HG03045 (cell line): Measurements from ENCODE around the gene FLT4.
"Not testable (repeated sequence)": the region's sequence is repeated elsewhere in the genome, so short reads cannot be mapped to it uniquely, and the experiment has no call there.

ENCODE experiments used
- ATAC-seq: cut with Tn5 transposase; IDR thresholded peaks from one replicate; pipeline ENCODE4 v1.9.1; 2021; ENCODE audit warnings: mild to moderate bottlenecking, moderate library complexity; ENCODE audit not compliant: unreplicated experiment

Gene FLT4

GRCh38 chr5:180649297-180650039 lies at the start of gene FLT4:
FLT4 (minus strand) TSS chr5:180649600; CDS start chr5:180649545, 55 bp downstream.
- no peak for ATAC-seq

- no peak for ATAC-seq
Observed at GRCh38 chr5:180699042-180699441, 49.6 kb upstream of the FLT4 start.

- no peak for ATAC-seq
Observed at GRCh38 chr5:180696116-180696515, 46.7 kb upstream of the FLT4 start.

DNA sequence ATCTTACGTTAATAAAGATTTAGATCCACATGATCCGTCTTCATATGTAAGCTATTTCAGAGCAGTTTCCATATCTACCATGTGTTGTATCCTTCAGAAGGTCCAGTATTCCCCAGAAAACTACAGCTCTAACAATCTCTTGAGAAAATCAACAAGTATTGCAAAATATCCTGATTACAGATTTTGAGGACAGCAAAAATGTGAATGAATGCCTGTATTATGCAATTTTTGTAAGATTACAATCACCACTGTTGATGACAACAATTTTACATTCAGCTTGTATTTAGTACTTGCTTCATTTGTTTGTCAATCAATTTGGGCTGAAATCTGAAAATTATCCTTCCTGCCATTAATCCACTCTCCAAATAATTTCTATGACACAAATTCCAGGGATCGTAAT lies 43.0 kb upstream of the FLT4 start:
- ATAC-seq = no peak

DNA sequence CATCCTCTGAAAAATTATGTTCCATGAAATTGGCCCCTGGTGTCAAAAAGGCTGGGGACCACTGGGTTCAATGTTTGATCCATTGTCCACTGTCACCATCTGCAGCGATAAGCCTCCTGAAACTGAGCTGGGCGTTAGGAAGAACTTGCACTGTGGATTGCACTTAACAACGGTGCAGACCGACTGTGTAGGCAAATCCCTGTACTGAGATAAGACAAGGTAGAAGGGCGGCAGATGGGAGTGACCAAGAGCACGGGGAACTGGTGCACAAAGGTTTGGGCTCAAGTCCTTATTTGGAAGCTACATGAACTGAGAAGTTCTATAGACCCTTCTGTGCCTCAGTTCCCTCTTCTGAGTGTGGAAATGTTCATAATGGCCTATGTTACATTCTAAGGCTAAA lies 41.6 kb upstream of the FLT4 start:
- no peak for ATAC-seq

DNA sequence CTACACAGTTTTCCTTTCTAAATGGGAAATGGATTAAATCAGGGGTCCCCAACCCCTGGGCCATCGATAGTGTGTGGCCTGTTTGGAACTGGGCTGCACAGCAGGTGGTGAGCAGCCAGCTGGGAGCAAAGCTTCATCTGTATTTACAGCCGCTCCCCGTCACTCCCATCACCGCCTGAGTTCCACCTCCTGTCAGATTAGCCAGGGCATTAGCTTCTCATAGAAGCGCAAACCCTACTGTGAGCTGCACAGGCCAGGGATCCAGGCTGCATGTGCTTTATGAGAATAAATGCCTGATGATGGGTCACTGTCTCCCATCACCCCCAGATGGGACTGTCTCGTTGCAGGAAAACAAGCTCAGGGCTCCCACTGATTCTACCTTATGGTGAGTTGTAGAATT lies 41.2 kb upstream of the FLT4 start:
- no peak for ATAC-seq

- ATAC-seq = no peak
Observed at GRCh38 chr5:180689775-180690174, 40.4 kb upstream of the FLT4 start.

DNA sequence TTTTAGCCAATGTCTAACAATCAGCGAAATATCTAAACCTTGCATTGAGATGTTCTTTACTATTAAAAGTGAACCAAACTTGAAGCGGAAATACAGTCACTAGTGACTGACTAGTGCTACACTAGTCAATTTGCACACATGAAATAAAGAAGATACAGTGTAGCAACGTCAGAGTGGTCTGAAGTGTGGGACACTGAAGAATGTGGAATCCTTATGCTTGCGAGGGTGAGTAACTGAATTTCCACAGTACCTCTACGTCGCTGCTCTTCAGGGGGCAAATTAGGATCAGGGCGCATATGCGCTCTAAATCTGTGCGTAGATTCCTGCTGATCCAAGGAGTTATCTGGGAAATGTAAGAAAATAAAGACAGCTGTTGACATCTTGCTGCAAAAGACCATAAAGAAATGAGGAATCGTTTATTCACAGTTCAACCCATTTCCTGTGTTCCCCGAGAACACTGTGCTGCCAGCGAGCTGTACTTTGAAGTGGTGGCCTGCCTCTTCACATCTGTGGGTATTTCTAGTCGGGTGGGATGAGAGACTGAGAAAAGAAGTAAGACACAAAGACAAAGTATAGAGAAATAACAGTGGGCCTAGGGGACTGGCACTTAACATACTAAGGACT lies 39.8 kb upstream of the FLT4 start:
- no peak for ATAC-seq

- ATAC-seq = no peak
Observed at GRCh38 chr5:180688330-180689070, 39.1 kb upstream of the FLT4 start.

GRCh38 chr5:180686799-180687198 lies 37.4 kb upstream of the FLT4 start:
- not testable (repeated sequence) for ATAC-seq

DNA sequence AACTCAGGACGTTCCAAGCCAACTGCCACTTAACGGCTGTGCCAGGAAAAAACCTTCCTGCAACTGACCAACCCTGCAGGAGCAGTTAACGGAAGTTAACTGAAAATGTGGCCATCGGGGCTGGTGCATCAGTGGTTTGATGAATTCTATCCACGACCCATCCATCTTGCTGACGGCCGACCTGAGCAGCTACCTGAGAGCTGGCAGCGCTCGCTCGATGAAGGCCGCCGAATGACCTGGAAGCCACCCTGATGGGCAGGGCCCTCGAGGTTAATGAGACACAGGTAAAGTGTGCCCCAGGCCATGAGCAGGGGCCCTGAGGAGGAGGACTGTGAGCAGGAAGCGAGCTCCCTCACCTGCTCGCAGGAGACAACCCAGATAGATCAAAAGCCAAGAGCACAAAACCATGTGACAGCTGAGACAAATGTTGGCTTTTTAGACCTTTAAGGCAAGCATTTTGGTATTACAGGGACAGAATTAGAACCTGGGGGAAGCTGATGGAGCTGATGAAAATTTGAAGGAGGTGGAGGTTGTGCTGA lies 35.3 kb upstream of the FLT4 start:
- no peak for ATAC-seq

DNA sequence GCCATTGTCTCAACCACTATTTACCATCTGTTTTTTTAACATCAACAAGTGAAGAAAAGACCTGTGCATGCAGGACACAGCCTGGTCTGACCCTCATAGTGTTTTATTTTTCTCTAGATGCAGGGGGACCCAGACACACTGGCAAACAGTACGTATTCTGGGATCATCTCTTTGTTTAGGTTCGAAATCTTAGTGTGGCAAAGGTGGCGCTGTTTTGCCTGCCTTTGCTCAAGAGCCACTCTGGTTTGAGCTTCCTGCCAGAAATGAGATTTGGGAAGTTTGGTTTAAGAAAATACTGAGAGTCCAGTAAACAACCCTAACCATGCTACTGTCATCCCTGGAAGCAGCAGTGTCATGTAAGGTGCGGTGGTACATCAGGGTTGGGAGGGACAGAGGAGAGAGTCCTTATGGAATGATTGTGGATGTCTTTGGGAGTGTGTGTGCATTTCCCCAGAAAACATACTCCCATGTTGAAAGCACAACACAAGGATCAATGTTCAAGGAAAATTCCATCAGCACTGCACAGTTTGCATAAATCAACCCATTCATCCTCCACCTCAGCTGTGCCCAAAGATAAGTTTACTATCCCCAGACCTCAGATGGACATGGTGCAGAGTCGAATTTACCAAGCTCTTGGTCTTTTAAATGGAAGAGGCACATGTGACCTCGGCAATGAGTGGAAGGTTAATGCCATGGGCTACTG lies 34.0 kb upstream of the FLT4 start:
- ATAC-seq = no peak

DNA sequence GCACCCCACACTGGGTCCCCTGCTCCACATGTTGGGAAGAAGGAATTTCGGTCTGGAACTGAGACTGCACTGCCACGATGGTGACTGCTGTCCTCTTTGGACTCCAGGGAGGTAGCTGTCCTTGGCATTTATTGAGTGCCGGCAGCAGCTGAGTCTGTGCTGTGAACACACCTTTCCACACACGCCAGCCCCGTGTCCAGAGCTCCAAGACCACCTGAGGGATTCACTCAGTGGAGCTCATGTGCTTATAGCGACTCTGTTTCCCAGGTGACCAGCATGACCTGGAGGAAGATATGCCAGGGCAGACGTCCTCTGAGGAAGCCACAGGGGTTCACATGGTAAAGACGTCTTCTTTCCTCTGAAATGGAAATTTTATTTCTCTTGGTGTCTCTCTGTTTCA lies 33.2 kb upstream of the FLT4 start:
- ATAC-seq = no peak

GRCh38 chr5:180682008-180682407 lies 32.6 kb upstream of the FLT4 start:
- ATAC-seq = not testable (repeated sequence)

GRCh38 chr5:180678319-180678718 lies 28.9 kb upstream of the FLT4 start:
- ATAC-seq = not testable (repeated sequence)

DNA sequence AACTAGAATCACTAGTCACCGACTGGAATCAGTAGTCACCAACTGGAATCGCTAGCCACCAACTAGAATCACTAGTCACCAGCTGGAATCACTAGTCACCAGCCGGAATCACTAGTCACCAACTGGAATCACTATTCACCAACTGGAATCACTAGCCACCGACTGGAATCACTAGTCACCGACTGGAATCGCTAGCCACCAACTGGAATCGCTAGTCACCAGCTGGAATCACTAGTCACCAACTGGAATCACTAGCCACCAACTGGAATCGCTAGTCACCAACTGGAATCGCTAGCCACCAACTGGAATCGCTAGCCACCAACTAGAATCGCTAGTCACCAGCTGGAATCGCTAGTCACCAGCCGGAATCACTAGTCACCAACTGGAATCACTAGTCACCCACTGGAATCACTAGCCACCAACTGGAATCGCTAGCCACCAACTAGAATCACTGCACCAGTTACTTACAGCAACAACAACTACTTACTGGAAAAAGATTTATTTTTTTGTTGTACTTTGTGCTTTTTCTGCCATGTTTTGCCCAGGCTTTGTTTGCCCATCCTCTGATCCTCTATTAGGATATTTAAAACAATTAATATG lies 25.7 kb upstream of the FLT4 start:
- ATAC-seq = no peak

DNA sequence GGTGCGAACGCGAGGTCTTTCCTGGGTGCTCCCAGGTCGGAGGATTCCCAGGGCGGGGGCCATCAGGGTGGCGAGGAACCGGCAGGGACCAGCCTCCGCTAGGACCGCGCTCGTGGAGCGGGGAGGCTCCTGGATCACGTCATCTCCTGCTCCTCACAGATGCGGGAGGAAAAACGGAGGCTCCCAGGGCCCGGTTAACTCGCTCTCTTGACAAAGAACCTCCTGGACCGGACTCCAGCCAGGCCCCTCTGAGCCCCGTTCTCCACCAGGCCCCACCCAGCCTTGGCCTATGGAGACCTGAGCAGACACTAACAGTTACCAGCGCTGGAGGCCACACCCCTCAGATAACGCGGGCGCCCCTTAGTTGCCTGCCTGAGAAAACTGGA lies 24.7 kb upstream of the FLT4 start:
- not testable (repeated sequence) for ATAC-seq

DNA sequence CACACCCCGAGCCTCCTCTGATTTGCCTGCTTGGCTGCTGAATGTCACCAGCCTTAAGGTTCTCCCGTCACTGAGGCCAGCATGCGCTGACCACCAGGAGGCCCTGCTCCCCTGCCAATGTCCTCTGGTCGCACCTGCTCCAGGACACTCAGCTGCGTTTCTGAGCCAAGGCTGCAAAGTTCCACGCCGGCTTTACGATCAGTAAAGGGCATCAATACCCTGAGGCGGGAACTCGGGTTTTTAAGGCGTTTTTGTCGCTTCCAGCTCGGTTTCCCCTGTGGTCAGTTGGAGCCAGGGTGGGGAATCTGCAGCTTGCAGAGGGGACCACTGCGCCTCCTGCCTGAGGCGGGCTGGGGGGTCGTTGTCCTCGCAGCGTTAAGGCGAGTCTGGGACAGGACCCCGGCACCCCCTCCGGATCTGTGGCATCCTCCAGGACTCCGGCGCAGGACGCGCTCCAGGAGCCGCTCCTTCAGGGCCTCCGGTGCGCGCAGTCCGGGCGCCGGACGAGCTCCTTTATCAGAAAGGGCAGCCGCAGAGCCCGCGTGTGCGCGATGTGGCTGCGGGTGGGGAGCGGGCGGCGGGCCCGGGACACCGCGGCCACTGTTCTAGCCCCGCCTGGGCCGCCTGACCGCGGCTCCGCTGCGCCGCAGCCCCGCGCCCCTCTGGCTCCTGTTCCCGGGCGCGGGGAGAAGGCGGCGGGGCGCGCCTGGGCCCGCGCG lies 24.1 kb upstream of the FLT4 start:
- ATAC-seq = no peak

GRCh38 chr5:180671958-180672524 lies 22.6 kb upstream of the FLT4 start:
- ATAC-seq = not testable (repeated sequence)
